NCI-H2196 treated with DMSO at 0.1 percent for 48 hours (cell line): ENCODE data around the gene PMP22.

ENCODE experiments used
- DNase-seq: peaks from one replicate; lab custom pipeline; 2025; ENCODE audit not compliant: unreplicated experiment; lab: John Stamatoyannopoulos, UW

The PMP22 gene

GRCh38 chr17:15265131-15265530 lies at the start of gene PMP22:
Gene PMP22 (minus strand): TSS chr17:15265326. CDS start chr17:15260727, 4,599 bp downstream.
- DNase-seq, result no peak

DNA sequence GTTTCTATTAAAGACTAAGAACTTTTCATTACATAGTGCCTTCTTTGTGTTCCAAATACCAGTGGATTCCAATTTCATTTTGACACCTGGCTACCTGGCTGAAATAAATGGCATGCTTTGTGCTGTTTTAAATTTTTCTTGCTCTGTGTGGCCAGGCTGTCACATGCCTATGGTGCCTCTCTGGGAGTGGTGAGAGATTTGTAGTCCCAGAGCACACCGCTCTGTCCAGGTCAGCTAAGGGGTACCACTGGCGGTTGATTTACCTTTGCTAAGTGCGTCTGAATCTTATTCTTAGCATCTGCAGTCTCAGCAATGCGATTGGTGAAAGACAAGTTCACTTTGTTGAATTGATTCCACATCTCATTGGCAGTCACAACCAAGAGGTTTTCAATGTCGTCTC lies 46.9 kb upstream of the PMP22 start:
- DNase-seq, result no peak

DNA sequence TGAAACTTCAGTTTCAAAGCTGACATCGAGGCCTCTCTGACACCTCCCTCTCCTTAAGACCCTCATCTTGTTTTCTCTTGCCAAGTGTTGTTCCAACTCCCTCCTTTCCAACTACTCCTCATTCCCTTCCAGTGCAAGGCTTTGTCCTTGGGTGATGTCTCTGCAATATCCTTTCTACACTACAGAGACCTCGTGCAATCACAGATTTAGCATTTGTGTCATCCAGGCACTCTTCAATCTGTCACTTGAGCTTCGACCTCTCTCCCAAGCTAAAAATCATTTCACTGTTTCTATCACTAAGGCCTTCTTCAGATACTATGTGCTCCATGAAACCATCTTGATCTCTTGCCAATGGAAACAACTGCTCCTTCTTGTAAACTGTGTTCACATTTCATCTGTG lies 44.7 kb upstream of the PMP22 start:
- DNase-seq, result no peak

- DNase-seq, result no peak
These were observed 44.1 kb upstream of the PMP22 start for GRCh38 chr17:15309236-15309635.

DNA sequence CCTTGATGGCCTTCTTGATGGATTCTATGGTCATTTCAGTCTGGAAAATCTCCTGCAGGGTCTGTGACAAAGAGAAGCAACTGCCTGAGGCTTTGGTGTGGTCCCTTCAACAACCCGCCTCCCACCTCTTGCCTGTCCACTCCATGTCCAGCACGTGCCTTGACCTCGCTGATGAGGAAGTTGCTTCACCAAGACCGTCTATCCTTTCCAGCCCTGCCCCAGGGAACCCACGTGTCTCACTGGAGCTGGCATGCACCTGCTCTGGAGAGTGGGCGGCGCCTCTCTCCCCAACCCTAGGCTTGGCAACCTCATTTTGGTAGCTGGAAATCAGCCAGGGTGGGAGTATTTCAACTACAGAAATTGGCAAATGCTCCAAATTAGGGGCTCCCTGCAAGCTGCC lies 43.6 kb upstream of the PMP22 start:
- no peak for DNase-seq

GRCh38 chr17:15307710-15308111 lies 42.6 kb upstream of the PMP22 start:
- DNase-seq, result no peak

GRCh38 chr17:15303851-15304250 lies 38.7 kb upstream of the PMP22 start:
- no peak for DNase-seq

DNA sequence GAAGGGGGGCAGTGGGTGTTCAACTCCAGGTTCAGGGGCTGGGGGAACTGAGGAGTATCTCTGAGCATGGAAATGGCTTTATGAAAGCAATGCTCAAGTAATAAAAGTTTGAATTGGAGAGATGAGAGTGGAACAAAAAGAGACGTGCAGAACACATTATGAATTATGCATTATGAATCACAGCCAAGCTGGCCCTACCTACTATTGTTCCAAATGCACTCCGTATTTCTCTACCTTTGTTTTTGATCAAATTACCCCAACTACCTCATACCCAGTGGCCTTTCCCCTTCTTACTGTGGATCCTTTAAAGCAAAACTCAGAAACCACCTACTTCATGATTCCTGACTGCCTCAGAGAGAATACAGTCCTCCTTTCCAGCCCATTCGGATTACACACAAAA lies 38.1 kb upstream of the PMP22 start:
- DNase-seq, result no peak

DNA sequence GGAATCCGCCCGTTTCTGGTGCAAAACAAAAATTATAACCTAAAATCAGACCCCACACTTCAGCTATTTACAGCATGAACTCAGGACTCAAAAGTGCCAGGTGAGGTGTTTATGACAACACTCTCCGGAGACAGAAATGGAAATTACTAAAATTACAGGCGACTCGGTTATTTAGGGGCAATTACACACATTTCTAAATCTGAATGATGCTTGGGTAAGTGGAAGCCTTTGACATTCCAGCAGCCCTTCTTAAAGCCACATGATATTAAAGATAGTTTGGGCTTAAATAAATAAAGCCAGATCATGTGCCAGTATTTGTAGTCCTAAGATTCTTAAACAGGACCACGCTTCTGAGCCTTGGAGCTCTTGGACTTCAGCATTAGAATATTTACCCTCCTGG lies 36.7 kb upstream of the PMP22 start:
- no peak for DNase-seq

DNA sequence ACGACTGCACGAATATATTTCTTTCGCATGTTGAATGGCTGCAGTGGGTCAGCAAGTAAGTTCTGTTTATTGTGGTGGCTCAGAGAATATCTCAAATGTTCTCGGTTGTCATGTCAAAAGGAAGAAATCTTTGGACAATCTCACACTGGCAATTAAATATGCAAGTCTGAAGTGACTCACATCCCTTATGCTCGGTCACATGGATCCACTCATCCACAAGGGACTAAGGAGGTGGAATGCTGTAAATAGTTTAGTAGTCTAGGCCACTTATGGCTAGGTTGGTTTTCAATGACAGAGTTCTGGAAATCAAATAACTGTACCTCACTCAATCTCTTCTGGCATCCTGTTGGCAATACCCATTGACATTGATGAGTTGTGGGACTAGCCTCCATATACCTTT lies 33.0 kb upstream of the PMP22 start:
- DNase-seq, result no peak

DNA sequence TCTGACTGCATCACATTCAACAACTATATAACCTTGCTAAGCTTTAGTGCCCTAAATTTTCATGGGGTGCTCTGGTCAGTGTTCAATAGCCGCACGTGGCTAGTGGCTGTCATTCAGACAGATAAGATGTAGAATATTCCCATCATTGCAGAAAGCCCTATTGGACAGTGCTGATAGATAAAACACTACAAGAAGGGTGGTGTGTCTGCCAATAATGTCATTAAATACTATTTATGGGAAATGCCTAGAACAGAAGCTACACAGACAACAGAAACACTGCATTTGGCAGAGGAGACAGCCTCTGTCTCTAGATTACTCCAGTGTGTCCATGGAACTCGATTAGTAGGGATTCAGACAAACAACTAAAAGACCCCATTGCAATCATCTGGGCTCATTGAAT lies 28.4 kb upstream of the PMP22 start:
- DNase-seq, result no peak

DNA sequence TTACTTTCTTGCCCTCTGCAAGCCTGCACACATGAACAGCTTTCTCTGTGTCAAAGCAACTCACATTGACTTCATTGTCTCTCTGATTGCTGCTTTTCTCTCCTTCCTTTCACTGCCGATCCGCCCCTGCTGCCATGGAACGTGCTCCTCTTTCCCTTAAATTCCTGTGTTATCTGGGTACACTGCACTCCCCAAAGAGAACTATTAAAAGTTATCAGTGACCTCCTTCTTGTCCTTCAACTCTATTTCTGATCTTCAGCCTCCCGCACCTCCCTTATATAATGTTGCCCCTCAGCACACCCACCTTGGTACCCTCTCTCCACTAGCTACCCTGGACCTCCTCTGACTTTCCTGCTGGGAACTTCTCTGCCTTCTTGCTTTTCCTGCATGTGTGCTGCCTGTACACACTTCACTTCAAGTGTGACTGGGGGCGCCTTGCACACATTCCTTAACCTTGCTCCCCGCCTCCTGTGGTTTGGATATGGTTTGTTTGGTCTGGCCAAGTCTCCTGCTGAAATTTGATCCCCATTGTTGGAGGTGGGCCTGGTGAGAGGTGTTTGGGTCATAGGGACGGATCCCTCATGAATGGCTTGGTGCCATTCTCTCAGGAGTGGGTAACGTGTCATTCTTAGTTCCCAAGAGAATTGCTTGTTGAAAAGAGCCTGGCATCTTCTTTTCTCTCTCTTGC lies 26.7 kb upstream of the PMP22 start:
- DNase-seq, result no peak

GRCh38 chr17:15290605-15291004 lies 25.5 kb upstream of the PMP22 start:
- no peak for DNase-seq

- no peak for DNase-seq
These were observed 24.4 kb upstream of the PMP22 start for GRCh38 chr17:15289285-15290183.

GRCh38 chr17:15288859-15289258 lies 23.7 kb upstream of the PMP22 start:
- no peak for DNase-seq

DNA sequence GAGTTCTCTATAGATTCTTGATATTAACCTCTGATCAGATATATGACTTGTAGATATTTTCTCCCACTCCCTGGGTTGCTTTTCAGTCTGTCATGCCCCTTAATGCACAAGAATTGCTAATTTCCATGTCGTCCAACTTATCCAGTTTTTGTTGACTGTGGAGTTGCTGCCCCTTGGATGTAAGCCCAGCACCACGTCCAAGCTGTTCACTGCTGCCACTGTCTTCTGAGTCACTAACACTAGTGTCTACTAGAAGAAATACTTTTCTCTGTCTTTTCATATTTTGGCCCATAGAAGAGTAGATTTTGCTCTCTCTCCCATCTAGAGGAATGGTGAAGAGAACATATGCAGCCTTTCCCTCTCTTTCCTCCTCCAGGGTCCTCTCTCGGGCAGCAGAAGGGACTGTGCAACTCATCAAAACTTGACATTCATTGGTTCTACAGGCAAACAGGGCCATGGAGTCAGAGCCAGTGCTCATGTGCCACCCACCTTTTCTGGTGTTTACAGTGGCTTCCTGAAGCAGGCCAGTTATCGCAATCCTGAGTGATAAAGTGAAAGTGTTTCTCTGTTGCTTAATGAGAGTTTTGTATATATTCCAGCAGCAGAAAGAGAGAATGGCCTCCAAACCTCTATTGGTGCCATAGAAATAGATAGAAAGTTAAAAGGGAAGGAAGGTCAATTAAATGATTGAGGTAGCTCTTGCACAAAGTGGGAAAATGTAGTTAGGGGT lies 22.6 kb upstream of the PMP22 start:
- DNase-seq, result no peak

- no peak for DNase-seq
These were observed 20.3 kb upstream of the PMP22 start for GRCh38 chr17:15285466-15285865.

- no peak for DNase-seq
These were observed 19.4 kb upstream of the PMP22 start for GRCh38 chr17:15284537-15284936.

DNA sequence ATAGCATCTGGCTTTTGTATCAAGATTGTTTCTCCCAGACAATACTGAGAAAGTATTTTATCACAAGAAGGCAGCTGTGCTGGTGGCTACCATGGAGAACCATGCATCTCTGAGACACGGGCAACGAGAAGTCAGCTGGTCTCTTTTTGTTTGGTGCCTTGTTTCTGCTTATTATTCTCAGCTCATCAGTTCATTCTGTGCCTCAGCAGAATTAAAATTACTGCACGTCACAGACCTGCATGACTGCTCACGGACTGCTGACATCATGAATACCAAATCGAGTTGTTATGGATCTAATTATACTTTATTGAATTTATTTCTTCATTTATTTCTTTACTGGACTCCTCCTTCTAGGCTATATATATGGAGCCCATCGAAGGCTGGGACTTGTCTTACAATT lies 19.0 kb upstream of the PMP22 start:
- DNase-seq, result no peak

GRCh38 chr17:15281909-15282308 lies 16.8 kb upstream of the PMP22 start:
- no peak for DNase-seq

GRCh38 chr17:15278924-15279477 lies 13.9 kb upstream of the PMP22 start:
- DNase-seq, result no peak
